GM12801 (cell line): ENCODE measurements around the gene SLC34A1.

ENCODE experiments used
- CTCF ChIP-seq: IDR thresholded peaks from one replicate; pipeline ENCODE4 v1.5.1; 2011; ENCODE audit warnings: control low read depth; ENCODE audit not compliant: insufficient read length; ENCODE audit errors: extremely low read depth

The SLC34A1 gene

GRCh38 chr5:177356746-177357145 is 27.5 kb upstream of the SLC34A1 start:
- no peak for TF ChIP-seq CTCF

- no peak for TF ChIP-seq CTCF
These were observed 27.1 kb upstream of the SLC34A1 start for GRCh38 chr5:177357146-177357458.

- TF ChIP-seq CTCF: no peak
These were observed 26.5 kb upstream of the SLC34A1 start, which contains the start of gene RGS14 for GRCh38 chr5:177357459-177358351. Gene RGS14 (plus strand): TSS chr5:177357924. CDS start chr5:177358025, 101 bp downstream.

- TF ChIP-seq CTCF: no peak
These were observed 25.8 kb upstream of the SLC34A1 start for GRCh38 chr5:177358370-177358819.

- TF ChIP-seq CTCF: no peak
These were observed 24.8 kb upstream of the SLC34A1 start for GRCh38 chr5:177359451-177359851.

- no peak for TF ChIP-seq CTCF
These were observed 24.4 kb upstream of the SLC34A1 start for GRCh38 chr5:177359860-177360259.

GRCh38 chr5:177361418-177362291 is 22.6 kb upstream of the SLC34A1 start:
- TF ChIP-seq CTCF: no peak
